ENCODE measurements around the gene TMEM255B. TPM values are rescaled to one million over a fixed set of nuclear protein-coding genes. Genes with fewer than 3 reads are reported as not detected.

TMEM255B gene
- total RNA-seq, 4 donors from 2014 or later = 0.26 to 3.8 (median 1.7) TPM

- Histone ChIP-seq H3K27ac (no peak overlapping the region), H3K36me3 (no peaks in the 10 kb centered on the region), H3K4me3 (no peak overlapping the region), H3K4me1 (peaks cover 26% of the 10 kb centered on the region), H3K27me3 (peaks cover 20% of the 10 kb centered on the region), H3K9me3 (no peaks in the 10 kb centered on the region)
- 88% methylated on average over 7 of the region's 7 CpGs for WGBS
- peak in 1 of 2 donors; percentile 31 for DNase-seq (ENCODE audit: low spot score in 2 of 2)
- TF ChIP-seq POLR2A (IDR thresholded peaks at IDR 0.05) (no peak), EP300 (IDR thresholded peaks at IDR 0.05) (no peak), CTCF (IDR thresholded peaks at IDR 0.05) (no peak), POLR2AphosphoS5 (IDR thresholded peaks at IDR 0.05) (no peak)
Observed at GRCh38 chr13:113761136-113761535, 2.1 kb downstream of the TMEM255B start.

GRCh38 chr13:113762075-113762474, 3.0 kb downstream of the TMEM255B start:
- WGBS = 73% methylated on average over 2 of the region's 2 CpGs
- Histone ChIP-seq H3K4me3 (no peak overlapping the region), H3K9me3 (no peaks in the 10 kb centered on the region), H3K27me3 (peaks cover 20% of the 10 kb centered on the region), H3K36me3 (no peaks in the 10 kb centered on the region), H3K27ac (no peak overlapping the region), H3K4me1 (peaks cover 26% of the 10 kb centered on the region)
- no peak for DNase-seq (ENCODE audit: low spot score in 2 of 2)
- TF ChIP-seq EP300 (IDR thresholded peaks at IDR 0.05) = no peak
- TF ChIP-seq POLR2A (IDR thresholded peaks at IDR 0.05) = no peak
- TF ChIP-seq POLR2AphosphoS5 (IDR thresholded peaks at IDR 0.05) = no peak
- no peak for TF ChIP-seq CTCF (IDR thresholded peaks at IDR 0.05)

- WGBS = 84% methylated on average over 11 of the region's 11 CpGs
- Histone ChIP-seq H3K9me3 (no peaks in the 10 kb centered on the region), H3K4me1 (peaks cover 26% of the 10 kb centered on the region), H3K27ac (no peak overlapping the region), H3K36me3 (no peaks in the 10 kb centered on the region), H3K27me3 (peaks cover 20% of the 10 kb centered on the region), H3K4me3 (no peak overlapping the region)
- no peak for TF ChIP-seq POLR2AphosphoS5 (IDR thresholded peaks at IDR 0.05)
- TF ChIP-seq CTCF (IDR thresholded peaks at IDR 0.05) = no peak
- TF ChIP-seq POLR2A (IDR thresholded peaks at IDR 0.05) = no peak
- TF ChIP-seq EP300 (IDR thresholded peaks at IDR 0.05) = no peak
- no peak for DNase-seq (ENCODE audit: low spot score in 2 of 2)
Observed at GRCh38 chr13:113762538-113762937, 3.5 kb downstream of the TMEM255B start.

- H3K9me3 ChIP-seq = no peaks in the 10 kb centered on the region
- peak in 1 of 2 donors; percentile 20 for DNase-seq (ENCODE audit: low spot score in 2 of 2)
Observed at GRCh38 chr13:113763254-113763653, 4.2 kb downstream of the TMEM255B start.

More at GRCh38 chr13:113763254-113763653, 4.2 kb downstream of the TMEM255B start:
- TF ChIP-seq CTCF (IDR thresholded peaks at IDR 0.05) (no peak), EP300 (IDR thresholded peaks at IDR 0.05) (no peak), POLR2AphosphoS5 (IDR thresholded peaks at IDR 0.05) (no peak)
- no peak overlapping the region for H3K4me3 ChIP-seq
- 93% methylated on average over 13 of the region's 13 CpGs for WGBS
- H3K27ac ChIP-seq = no peak overlapping the region
- peaks cover 22% of the 10 kb centered on the region for H3K4me1 ChIP-seq
- peaks cover 20% of the 10 kb centered on the region for H3K27me3 ChIP-seq
- H3K36me3 ChIP-seq = no peaks in the 10 kb centered on the region
